Transverse colon (tissue), 4 donors: Measurements from ENCODE around the gene ANO7.

Source experiments
- EP300 ChIP-seq: sonication (generic); formaldehyde crosslinking; IDR thresholded peaks from one replicate; pipeline ENCODE4 v1.6.1; 2017; ENCODE audit warnings: antibody characterized with exemption, low read depth
- POLR2A ChIP-seq: fragments of 450-650 bp; IDR thresholded peaks from one replicate; pipeline ENCODE4 v1.6.1; 2016; ENCODE audit warnings: antibody characterized with exemption, mild to moderate bottlenecking, moderate library complexity
- POLR2AphosphoS5 ChIP-seq, 3 donors: sonication (generic); formaldehyde crosslinking; IDR thresholded peaks; one replicate each; pipeline ENCODE4 v1.6.1; 2016; ENCODE audit warnings: antibody characterized with exemption in 3 of 3
- TF ChIP-seq, protein P1 (sequence below), 5 experiments: fragments of 200-600 bp in 3 of 5; fragments of 450-650 bp in 2 of 5; sonication (generic) in 3 of 5; IDR thresholded peaks; 1 replicate in 2 of 5; 2 replicates in 3 of 5; pipeline ENCODE4 v1.5.1; 2016 to 2017; ENCODE audit warnings: antibody characterized with exemption in 5 of 5, inconsistent platforms in 3 of 5, mild to moderate bottlenecking in 2 of 5, moderate library complexity in 1 of 5

GRCh38 chr2:241142063-241142462, 46.4 kb upstream of the ANO7 start:
- TF ChIP-seq, protein P1, sequence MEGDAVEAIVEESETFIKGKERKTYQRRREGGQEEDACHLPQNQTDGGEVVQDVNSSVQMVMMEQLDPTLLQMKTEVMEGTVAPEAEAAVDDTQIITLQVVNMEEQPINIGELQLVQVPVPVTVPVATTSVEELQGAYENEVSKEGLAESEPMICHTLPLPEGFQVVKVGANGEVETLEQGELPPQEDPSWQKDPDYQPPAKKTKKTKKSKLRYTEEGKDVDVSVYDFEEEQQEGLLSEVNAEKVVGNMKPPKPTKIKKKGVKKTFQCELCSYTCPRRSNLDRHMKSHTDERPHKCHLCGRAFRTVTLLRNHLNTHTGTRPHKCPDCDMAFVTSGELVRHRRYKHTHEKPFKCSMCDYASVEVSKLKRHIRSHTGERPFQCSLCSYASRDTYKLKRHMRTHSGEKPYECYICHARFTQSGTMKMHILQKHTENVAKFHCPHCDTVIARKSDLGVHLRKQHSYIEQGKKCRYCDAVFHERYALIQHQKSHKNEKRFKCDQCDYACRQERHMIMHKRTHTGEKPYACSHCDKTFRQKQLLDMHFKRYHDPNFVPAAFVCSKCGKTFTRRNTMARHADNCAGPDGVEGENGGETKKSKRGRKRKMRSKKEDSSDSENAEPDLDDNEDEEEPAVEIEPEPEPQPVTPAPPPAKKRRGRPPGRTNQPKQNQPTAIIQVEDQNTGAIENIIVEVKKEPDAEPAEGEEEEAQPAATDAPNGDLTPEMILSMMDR (IDR thresholded peaks at IDR 0.05), result no peak
- TF ChIP-seq POLR2A, result no peak
- TF ChIP-seq POLR2AphosphoS5 (IDR thresholded peaks at IDR 0.05), result no peak
- no peak for TF ChIP-seq EP300
